Ectodermal cell (in vitro differentiated cells): ENCODE data around the gene KRT71.

Source experiments
- H3K27ac ChIP-seq: 2 replicates; pipeline ENCODE4 v1.7.0; 2013; ENCODE audit warnings: mild to moderate bottlenecking, low read depth, low read length; ENCODE audit not compliant: insufficient read depth, poor library complexity, severe bottlenecking
- H3K27me3 ChIP-seq: 2 replicates; pipeline ENCODE4 v1.7.0; 2013; ENCODE audit warnings: mild to moderate bottlenecking, low read length; ENCODE audit not compliant: insufficient read depth, control insufficient read depth, poor library complexity, severe bottlenecking
- H3K36me3 ChIP-seq: one replicate; pipeline ENCODE4 v1.7.0; 2013; ENCODE audit warnings: low read length; ENCODE audit not compliant: control insufficient read depth, insufficient read depth
- H3K4me1 ChIP-seq: one replicate; pipeline ENCODE4 v1.7.0; 2013; ENCODE audit warnings: low read length; ENCODE audit not compliant: control insufficient read depth, insufficient read depth
- H3K4me3 ChIP-seq: 2 replicates; pipeline ENCODE4 v1.7.0; 2013; ENCODE audit warnings: low read depth, low read length, control low read depth; ENCODE audit not compliant: insufficient read depth
- H3K9me3 ChIP-seq: 2 replicates; pipeline ENCODE4 v1.7.0; 2013; ENCODE audit warnings: mild to moderate bottlenecking, low read length, moderate library complexity; ENCODE audit not compliant: control insufficient read depth
- WGBS, 2 experiments: methylation state at CpG; one replicate each; pipeline ENCODE4 v1.1.7; 2013; ENCODE audit warnings: missing lambda C conversion rate in 2 of 2; 5-methylcytosine and 5-hydroxymethylcytosine counted together

KRT71 gene

DNA sequence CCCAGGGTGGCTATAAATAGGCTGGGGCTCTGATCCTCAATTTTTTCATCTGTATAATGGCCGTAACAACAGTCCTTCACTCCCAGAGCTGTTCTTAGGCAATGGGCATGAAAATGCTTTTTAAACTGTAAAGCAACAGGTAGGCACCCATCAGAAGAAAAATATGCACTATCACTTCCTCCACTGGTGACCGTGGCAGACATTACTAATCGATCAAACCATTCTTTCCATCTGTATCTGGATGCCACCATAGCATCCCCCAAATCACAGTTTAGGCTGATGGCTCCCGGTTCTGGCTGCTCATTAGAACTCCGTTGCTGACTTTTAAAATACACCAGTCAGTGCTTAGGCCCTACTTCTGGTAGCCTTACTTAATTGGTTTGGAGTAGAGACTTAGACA is 11.2 kb downstream of the KRT71 start:
- WGBS, 2 experiments: 91 to 94% methylated on average over 5 of the region's 5 CpGs
- H3K27me3 ChIP-seq: no peaks in the 10 kb centered on the region
- H3K27ac ChIP-seq: no peak overlapping the region
- H3K36me3 ChIP-seq: no peaks in the 10 kb centered on the region
- H3K4me3 ChIP-seq: no peak overlapping the region
- no peaks in the 10 kb centered on the region for H3K4me1 ChIP-seq
- H3K9me3 ChIP-seq: no peaks in the 10 kb centered on the region

DNA sequence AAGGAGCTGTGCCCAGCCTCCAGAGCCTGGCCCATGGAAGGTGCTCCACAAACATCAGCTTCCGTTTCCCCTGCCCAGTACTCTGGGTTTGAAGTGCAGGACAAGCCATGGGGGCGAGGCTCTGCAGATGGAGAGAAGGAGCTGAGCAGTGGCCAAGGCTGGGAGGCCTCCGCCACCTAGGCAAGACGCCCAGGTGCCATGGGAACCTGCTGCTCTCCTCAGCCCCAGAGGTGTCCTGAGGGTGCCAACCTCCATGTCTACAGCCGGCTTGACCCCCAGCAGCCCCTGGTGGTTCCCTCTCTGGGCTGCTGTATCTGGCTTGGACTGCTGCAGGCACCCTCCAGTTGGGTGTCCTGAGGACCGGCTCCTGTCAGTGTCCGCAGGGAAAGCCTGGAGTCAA is 12.4 kb downstream of the KRT71 start:
- Histone ChIP-seq H3K4me3 (no peak overlapping the region), H3K4me1 (no peaks in the 10 kb centered on the region), H3K36me3 (no peaks in the 10 kb centered on the region), H3K9me3 (no peaks in the 10 kb centered on the region), H3K27me3 (no peaks in the 10 kb centered on the region), H3K27ac (no peak overlapping the region)
- 93 to 96% methylated on average over 7 of the region's 7 CpGs for WGBS, 2 experiments

DNA sequence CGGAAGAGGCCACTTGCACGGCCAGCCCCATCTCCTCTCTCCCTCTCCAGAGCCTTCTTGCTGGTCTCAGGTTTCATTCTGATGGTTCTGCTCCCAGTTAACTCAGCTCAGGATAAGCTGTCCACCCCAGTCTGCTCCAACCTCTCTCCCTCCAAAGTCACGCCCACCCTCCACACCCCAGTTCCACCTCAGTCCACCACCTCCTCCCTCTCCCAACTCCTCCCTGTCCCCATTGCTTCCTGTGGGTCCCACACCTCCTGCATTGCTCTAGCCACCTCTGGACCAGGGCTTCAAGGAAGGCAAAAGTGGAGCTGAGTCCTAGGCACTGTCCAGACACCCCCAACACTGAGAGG is 13.1 kb downstream of the KRT71 start:
- Histone ChIP-seq H3K9me3 (no peaks in the 10 kb centered on the region), H3K4me1 (no peaks in the 10 kb centered on the region), H3K27ac (no peak overlapping the region), H3K4me3 (no peak overlapping the region), H3K36me3 (no peaks in the 10 kb centered on the region), H3K27me3 (no peaks in the 10 kb centered on the region)
- 91 to 92% methylated on average over 3 of the region's 3 CpGs for WGBS, 2 experiments

DNA sequence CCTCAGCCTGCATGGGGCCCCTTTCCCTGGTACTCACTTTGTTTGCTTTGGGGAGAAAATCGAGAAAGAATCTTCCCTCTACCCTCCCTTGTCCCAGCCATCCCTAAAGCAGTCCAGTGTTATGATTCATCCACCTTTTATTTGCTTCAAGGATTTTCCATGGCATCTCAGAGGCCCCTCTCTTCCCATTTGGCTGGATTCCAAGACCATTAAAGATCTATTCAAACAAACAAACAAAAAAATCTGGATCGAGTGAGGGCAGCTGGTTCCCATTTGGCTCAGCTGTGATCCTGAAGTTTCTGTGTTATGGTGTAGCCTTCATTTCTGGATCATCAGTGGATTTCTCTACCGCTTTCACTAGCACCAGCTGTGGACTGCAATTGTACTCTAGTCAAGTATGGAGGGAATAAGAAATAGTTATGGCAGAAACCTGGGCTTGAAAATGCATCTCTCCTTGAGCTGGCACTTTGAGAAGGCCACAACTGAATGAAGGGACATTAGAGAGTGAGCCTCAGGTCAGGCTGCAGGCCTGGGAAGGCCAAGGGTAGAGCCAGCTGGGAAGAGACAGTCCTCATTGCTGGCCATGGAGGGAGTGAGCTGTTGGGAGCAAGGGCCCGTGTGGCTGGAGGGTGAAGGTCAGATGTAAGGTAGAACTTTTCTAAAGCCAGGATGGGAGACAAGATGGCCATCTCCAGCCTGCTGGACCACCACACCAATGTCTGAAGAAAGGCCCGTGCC is 13.7 kb downstream of the KRT71 start:
- no peak overlapping the region for H3K4me3 ChIP-seq
- no peaks in the 10 kb centered on the region for H3K36me3 ChIP-seq
- 91 to 93% methylated on average over 5 of the region's 5 CpGs for WGBS, 2 experiments
- H3K27ac ChIP-seq: no peak overlapping the region
- no peaks in the 10 kb centered on the region for H3K4me1 ChIP-seq
- no peaks in the 10 kb centered on the region for H3K27me3 ChIP-seq
- H3K9me3 ChIP-seq: no peaks in the 10 kb centered on the region

DNA sequence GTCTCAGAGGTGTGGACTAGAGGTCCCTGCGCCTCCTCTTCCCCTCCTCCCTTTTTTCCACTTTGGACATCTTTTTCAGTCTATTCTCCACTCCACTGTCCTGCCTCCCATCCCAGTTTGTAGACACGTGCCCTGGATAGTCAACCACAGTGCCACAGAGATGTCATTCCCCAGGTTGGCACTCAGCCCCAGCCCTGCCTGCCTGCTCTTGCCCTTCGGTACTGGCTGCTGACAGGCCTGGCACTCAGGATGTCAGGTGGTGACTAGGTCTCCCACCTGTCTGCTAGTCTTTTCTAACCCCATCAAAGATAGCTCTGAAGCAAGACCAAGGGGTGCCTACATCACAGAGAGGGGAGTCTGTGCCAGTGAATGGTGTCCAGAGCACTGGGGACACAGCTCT is 15.8 kb downstream of the KRT71 start:
- Histone ChIP-seq H3K9me3 (no peaks in the 10 kb centered on the region), H3K36me3 (no peaks in the 10 kb centered on the region), H3K27me3 (no peaks in the 10 kb centered on the region), H3K27ac (no peak overlapping the region), H3K4me3 (no peak overlapping the region), H3K4me1 (no peaks in the 10 kb centered on the region)
- WGBS, 2 experiments: 92 to 94% methylated on average over 3 of the region's 3 CpGs

DNA sequence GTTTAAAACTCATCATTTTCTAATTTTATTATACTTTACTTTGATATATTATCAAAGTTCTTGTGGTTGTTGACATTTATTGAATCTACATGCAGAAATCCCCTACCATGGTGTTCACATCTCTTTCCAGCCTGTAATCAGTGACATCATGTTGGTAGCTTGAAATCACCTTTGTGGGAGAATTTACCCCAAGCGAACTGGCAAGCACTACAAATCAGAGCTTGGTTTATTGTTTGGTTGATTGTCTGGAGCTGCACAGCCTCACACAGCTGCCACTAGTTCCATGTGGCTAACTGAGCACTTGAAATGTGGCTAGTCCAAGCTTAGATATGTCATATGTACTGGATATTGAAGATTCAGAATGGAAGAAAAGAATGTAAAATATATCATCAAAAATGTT is 17.4 kb downstream of the KRT71 start:
- no peaks in the 10 kb centered on the region for H3K27me3 ChIP-seq
- no peaks in the 10 kb centered on the region for H3K9me3 ChIP-seq
- H3K4me3 ChIP-seq: no peak overlapping the region
- WGBS, 2 experiments: 0% methylated on average over 1 of the region's 1 CpG
- H3K27ac ChIP-seq: no peak overlapping the region
- H3K4me1 ChIP-seq: no peaks in the 10 kb centered on the region
- H3K36me3 ChIP-seq: no peaks in the 10 kb centered on the region

DNA sequence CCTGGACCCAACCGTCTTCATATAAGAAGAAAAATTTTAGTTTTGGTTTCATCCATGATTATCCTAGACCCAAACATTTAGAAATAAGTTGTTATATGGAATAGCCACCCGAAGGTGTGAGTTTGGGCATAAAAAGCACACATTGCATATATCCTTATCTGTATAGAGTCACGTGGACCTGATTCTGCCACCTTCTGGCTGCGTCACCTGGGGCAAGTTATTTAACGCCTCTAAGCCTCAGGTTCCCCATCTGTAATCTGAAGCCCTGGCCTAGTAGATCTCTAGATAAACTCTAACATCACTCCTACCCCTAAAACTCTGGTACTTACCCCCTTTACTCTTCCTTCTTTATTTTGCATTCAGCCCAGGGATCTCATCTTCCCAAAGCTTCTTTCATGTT is 18.5 kb downstream of the KRT71 start:
- H3K4me1 ChIP-seq: no peaks in the 10 kb centered on the region
- H3K4me3 ChIP-seq: no peak overlapping the region
- H3K27ac ChIP-seq: no peak overlapping the region
- H3K9me3 ChIP-seq: no peaks in the 10 kb centered on the region
- no peaks in the 10 kb centered on the region for H3K27me3 ChIP-seq
- H3K36me3 ChIP-seq: no peaks in the 10 kb centered on the region
- 74 to 81% methylated on average over 5 of the region's 5 CpGs for WGBS, 2 experiments

DNA sequence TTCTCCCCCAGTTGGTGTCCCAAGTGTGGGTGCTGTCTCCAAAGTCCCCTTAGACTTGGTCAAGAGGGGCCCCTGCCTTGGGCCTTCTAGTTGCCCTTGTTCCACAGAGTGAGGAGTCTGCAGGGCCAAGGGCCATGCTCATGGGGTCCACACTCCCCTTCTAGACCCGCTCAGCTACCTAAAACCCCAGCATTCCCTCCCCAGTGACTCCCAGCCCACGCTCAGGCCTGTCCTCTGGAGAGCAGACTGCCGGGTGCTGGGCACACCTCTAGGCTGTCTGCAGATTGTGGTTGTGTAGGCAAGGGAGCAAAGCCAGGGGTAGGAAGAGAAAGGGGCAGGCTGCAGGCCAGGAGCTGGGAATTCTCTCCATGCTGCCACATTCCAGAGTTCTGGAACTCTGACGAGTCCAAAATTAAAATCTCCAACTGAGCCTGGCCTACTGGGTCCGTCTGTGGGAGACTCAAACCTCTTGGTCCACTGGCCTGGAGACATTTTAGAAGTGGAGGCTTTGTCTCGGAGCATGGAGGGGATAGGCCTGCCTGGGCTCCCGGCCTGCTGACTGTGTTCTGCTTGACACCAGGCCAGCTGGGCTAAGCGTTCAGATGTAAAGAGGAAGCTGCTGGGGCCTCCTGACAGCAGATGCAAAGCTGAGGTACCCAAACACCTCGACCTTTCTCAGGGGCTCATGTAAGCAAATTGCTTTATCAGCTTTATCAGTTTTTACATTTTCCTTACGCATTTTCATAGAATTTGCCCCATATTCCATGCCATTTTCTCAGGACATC is 19.1 kb downstream of the KRT71 start:
- Histone ChIP-seq H3K4me3 (no peak overlapping the region), H3K9me3 (no peaks in the 10 kb centered on the region), H3K27ac (no peak overlapping the region), H3K4me1 (no peaks in the 10 kb centered on the region), H3K36me3 (no peaks in the 10 kb centered on the region), H3K27me3 (no peaks in the 10 kb centered on the region)
- WGBS, 2 experiments: 88 to 90% methylated on average over 10 of the region's 10 CpGs

DNA sequence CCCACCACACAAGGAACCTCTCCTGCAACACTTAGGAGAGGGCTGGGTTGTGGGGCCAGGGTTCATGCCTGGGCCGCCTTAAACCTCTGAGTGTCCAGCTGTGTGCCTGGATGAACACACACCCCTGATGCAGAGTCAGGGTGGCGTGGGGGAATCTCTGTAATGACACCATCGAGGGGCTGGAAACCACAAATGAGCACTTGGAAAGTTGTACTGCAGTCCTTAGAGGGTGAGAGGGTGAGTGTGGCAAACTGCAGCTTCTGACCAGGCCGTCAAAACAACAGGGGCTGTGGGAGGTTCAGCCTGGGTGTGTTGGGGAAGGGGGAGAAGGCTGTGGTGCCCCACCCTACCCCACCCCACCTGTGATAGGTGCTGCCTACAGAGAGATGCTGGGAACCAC is 20.3 kb downstream of the KRT71 start:
- WGBS, 2 experiments: 63 to 67% methylated on average over 4 of the region's 4 CpGs
- no peaks in the 10 kb centered on the region for H3K4me1 ChIP-seq
- H3K27me3 ChIP-seq: no peaks in the 10 kb centered on the region
- no peak overlapping the region for H3K4me3 ChIP-seq
- no peaks in the 10 kb centered on the region for H3K36me3 ChIP-seq
- no peaks in the 10 kb centered on the region for H3K9me3 ChIP-seq
- H3K27ac ChIP-seq: no peak overlapping the region

DNA sequence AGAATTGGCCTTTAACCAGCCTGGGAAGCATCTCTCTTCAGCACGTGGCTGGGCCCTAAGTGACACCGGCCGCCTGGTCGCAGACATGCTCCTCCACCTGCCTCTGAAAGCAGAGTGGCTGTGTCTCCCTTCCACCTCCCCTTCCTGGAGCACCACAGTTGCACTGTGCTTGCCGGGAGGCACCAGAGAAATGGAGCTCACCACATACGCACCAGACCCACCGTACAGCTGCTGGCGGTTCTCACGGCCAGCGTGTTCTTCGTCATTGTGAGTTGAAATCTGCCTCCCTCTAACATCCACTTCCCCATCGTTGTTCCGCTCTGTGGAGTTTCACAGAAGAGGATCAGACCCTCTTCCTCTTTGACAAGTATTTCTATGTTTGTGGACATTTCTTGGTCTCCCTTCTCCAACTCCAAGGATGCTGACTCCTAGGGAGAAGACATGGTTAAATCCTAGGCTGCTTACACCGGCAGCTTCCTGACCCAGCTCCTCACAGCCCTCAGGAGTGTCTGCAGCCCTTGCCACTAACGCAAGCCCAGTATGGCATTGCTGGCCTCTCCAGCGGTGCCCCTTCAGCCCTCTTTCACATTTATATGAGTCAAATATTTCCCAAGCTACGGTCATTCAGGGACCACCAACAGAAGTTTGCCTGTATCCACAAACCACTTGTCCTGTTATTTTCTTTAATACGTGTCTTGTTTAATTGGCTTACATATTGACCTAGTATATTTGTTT is 21.2 kb downstream of the KRT71 start:
- 75% methylated on average over 16 of the region's 18 CpGs for WGBS, 2 experiments
- no peak overlapping the region for H3K27ac ChIP-seq
- H3K36me3 ChIP-seq: no peaks in the 10 kb centered on the region
- no peaks in the 10 kb centered on the region for H3K9me3 ChIP-seq
- H3K4me1 ChIP-seq: no peaks in the 10 kb centered on the region
- no peak overlapping the region for H3K4me3 ChIP-seq
- H3K27me3 ChIP-seq: no peaks in the 10 kb centered on the region
